GM18861 (cell line): ENCODE data around the gene CCDC6.

ENCODE experiments used
- ATAC-seq: cut with Tn5 transposase; IDR thresholded peaks from one replicate; pipeline ENCODE4 v1.9.1; 2021; ENCODE audit not compliant: unreplicated experiment

The CCDC6 gene

DNA sequence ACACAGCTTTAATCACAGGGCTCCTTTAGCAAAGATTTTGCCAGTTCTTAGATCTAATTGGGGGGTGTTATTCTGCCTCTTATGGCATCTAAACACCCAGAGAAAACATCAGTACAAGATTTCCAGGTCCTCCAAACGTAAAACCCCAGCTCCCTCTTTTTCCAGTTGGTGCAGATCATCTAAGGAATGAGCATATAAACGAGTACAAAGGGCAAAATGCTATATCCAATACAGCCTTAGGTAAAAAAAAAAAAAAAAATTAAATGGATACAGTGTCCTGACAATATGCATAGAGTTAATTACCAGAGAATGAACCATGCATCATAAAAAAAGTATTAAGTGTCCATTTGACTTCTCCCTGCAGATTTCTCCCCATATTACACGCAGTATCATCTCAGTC, 50.3 kb downstream of the CCDC6 start:
- ATAC-seq, result no peak

DNA sequence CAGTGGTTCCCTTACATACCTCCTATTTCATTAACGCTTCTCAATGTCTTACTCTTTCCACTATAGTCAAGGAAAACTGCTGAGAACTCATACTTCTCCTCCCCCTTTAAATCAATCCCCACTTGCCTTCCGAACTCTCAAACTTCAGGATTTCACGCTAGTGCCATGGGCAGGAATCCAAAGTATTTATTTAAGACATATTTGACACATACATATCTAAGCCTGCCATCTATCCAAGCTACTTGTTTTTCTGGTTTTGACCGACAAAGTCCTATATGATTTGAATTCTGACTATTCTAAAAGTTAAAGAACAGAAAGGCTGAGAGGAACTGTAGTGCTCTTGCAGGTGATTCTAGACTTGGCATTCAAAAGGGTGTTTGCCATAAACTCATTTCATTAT, 51.8 kb downstream of the CCDC6 start:
- no peak for ATAC-seq

GRCh38 chr10:59852670-59853069, 53.7 kb downstream of the CCDC6 start:
- no peak for ATAC-seq

DNA sequence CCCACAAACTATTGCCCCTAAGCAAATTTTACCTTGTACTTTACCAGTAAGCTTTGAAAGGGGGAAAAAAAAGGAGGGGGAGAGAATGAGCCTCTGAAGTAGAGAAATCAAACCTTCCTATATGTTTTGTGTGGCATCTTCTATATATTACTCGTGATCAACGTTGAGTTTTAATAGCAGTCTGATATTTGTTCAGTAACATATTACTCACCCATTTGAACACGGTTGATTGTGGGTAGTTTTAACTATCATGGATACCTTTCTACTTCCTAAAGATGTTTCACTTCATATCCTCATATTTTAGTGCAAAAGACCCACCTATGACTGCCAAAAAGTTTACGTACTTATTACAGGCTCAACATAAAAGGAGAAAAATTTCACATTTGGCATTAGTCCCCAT, 54.5 kb downstream of the CCDC6 start:
- no peak for ATAC-seq

GRCh38 chr10:59847888-59848287, 58.5 kb downstream of the CCDC6 start:
- no peak for ATAC-seq

DNA sequence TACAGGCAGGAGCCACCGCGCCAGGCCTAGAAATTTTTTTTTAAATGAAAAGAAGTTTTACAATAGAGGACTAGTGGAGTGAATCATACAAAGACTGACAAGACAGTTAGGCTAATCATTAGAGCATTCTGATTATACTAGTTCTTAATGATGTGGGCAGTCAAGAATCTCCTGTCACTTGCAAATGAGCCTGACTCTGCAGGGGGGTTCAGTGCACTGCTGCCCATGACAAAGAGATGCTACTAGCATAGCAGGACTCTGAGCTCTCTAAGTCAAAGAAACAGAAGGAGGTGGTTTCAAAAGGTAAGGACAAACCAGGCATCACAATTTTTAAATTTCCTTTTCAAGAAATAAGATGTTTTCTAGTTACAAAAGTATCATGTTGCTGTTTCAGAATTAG, 59.0 kb downstream of the CCDC6 start:
- ATAC-seq, result no peak

GRCh38 chr10:59844436-59844835, 61.9 kb downstream of the CCDC6 start:
- ATAC-seq, result no peak

DNA sequence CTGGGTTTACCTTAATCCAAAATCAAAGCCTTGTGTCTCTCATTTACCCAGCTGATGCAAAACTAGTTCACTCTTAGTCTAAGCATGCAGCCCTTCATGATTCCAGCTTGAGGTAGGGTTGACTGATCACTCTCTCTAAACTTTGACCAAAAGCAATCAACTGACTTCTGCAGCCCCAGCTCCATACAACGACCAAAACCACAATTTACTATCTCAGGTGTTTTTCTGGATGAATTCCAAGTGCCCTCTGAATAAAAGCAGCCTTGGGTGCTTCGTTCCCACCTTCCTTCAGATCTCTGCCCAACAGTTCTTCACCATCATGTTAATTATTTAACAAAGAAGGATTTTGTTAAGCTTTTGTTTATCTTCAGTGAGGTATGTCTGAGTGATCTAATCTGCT, 62.6 kb downstream of the CCDC6 start:
- no peak for ATAC-seq

- ATAC-seq, result no peak
Observed at GRCh38 chr10:59839576-59839975, 66.8 kb downstream of the CCDC6 start.

DNA sequence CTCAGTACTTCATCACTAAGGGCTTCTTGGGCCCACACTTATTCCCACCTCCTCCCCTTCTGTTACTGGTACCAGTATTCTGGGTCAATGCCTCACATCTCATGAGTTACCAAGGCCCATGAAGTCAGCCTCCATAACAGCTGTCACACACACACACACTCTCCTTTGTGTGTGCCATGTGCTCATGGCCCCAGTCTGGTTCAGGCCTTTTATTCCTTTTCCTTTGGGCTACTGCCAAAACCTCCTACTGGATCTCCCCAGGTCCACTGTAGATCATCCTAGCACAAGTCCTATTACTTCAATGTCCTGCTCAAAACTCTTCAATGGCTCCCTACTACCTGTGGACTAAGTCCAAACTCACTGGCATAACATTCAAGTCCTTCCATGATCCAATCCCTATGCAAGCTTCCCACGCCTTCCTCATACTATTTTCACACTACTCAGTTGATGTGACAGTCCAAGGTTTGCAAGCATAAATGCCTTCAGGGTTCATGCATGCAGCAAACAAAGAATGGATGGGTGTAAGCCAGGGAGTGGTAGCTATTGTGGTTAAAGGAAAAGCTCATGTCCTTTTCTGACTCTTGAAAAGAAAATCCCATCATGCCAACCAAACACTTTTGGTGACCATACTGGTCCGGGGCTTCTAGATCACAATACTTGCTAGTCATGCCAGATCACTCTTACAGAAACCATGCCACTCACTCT, 68.1 kb downstream of the CCDC6 start:
- no peak for ATAC-seq

GRCh38 chr10:59833810-59834209, 72.5 kb downstream of the CCDC6 start:
- ATAC-seq, result no peak

DNA sequence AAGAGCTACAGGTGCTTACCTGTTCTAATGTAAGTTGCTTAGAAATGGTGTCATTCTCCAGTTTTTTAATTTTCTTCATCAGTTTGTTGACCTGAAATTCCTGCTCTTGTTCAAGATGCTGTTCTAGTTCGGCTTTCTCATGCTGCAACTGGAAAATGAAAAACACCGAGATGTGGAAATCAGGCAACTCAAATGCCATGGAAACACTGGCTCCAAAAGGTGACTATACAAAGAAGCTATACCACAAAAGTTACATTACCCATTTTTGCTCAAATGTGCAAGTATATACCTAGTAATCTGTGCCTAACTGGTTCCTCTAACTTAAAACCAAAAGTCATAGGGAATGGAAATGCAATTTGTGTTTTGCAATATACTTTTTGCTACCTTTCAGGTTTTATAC, 73.8 kb downstream of the CCDC6 start:
- no peak for ATAC-seq

GRCh38 chr10:59831658-59832503, 74.5 kb downstream of the CCDC6 start:
- ATAC-seq, result no peak

GRCh38 chr10:59830601-59831259, 75.6 kb downstream of the CCDC6 start:
- ATAC-seq, result no peak

DNA sequence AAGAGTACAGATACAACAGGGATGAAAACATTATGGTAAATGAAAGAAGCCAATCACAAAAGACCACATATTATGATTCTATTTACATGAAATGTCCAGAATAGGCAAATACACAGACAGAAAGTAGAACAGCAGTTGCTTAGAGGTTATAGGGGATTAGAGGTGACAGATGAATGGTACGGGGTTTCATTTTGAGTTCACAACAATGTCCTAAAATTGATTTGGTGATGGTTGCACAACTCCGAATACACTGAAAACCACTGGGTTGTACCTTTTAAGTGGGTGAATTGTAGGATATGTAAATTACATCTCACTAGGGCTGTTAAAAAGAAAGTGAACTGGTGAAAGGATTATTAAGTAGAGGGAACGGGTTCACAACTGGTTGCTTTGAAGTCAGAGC, 76.8 kb downstream of the CCDC6 start:
- ATAC-seq, result peak; percentile 67

GRCh38 chr10:59829024-59829423, 77.3 kb downstream of the CCDC6 start:
- ATAC-seq, result no peak

- no peak for ATAC-seq
Observed at GRCh38 chr10:59825932-59826331, 80.4 kb downstream of the CCDC6 start.

DNA sequence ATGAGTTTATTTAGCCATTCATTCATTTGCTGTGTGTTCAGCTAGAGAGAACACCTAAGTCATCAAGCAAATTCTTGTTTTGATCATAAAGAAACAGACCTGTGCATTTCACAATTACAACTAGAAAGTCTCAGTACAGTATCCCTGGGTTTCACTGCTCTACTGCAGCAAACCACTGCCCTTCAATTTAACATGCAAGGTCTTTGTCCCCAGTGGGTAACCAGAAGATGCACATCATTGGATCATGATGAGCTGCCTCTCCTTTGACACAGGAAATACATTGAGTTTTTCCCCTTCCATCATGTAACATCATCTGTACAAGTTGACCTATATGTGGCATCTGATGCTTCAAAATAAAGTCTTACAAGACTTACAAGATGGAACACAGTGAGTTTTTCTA, 82.6 kb downstream of the CCDC6 start:
- no peak for ATAC-seq

DNA sequence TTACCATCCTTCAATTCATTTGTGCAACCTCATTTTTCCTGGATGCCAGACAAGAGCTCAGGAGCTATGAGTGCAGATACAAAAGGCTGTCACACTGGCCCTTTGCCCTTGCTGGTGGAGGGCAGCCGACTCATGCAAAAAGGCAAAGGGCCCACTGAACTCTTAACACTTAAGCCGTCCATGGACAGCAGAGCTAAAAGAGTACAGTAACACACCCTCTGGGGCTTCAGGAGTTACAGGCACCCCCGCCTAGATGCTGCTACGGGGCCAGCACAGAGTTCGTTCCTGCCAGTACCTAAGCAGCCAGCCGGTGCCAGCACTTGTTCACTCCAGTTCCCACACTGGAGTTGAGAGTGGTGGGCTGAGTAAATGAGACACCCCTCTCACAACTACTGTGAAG, 83.2 kb downstream of the CCDC6 start:
- ATAC-seq, result no peak

- ATAC-seq, result no peak
Observed at GRCh38 chr10:59820471-59820870, 85.9 kb downstream of the CCDC6 start.

- ATAC-seq, result no peak
Observed at GRCh38 chr10:59819683-59820082, 86.7 kb downstream of the CCDC6 start.

DNA sequence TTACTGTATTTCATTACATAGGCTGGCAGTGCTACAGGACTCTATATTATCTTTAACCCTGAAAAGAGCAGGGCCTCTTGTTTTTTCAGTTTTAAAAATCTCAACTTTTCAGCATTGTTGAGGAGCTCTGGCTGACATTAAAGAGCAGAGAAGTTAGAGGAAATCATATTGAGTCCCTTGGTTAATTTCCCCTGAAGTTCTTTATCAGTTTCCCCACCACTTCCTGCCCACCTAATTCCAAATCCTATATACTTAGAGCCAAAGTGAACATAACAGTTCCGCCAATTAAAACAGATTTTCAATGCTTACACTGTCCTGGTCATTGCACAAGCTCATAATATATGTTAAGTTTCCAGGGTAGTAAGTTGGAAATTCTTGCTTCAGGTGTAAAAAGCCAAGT, 87.1 kb downstream of the CCDC6 start:
- no peak for ATAC-seq
